HepG2 (cell line): Measurements from ENCODE around the gene RAD51C. TPM values are rescaled to one million over a fixed set of nuclear protein-coding genes. Genes with fewer than 3 reads are reported as not detected.

ENCODE experiments used
- BCL6 ChIP-seq: IDR thresholded peaks from 2 replicates; pipeline ENCODE4 v1.6.1; 2016; ENCODE audit warnings: missing genetic modification reagents, missing compliant biosample characterization
- CENPX ChIP-seq: sonication (generic); formaldehyde crosslinking; IDR thresholded peaks from 2 replicates; pipeline ENCODE4 v1.9.0; 2021; ENCODE audit warnings: mild to moderate bottlenecking, missing genetic modification reagents, moderate library complexity
- CSRNP2 ChIP-seq: sonication (generic); formaldehyde crosslinking; conservative IDR thresholded peaks from 2 replicates; pipeline ENCODE4 v1.8.0; 2022; ENCODE audit warnings: low read depth, missing genetic modification reagents
- DNMT1 ChIP-seq: sonication (generic); formaldehyde crosslinking; IDR thresholded peaks from 2 replicates; pipeline ENCODE4 v1.5.1; 2020; ENCODE audit warnings: mild to moderate bottlenecking, missing genetic modification reagents
- ELF4 ChIP-seq: sonication (generic); formaldehyde crosslinking; IDR thresholded peaks from 2 replicates; pipeline ENCODE4 v1.5.0; 2020; ENCODE audit warnings: missing genetic modification reagents, mild to moderate bottlenecking, moderate library complexity, borderline replicate concordance
- FOXK2 ChIP-seq: fragments of 450-650 bp; IDR thresholded peaks from 2 replicates; pipeline ENCODE4 v1.6.1; 2016
- GATAD1 ChIP-seq: IDR thresholded peaks from 2 replicates; pipeline ENCODE4 v1.6.1; 2016; ENCODE audit warnings: missing genetic modification reagents, missing compliant biosample characterization
- KDM5B ChIP-seq: sonication (generic); formaldehyde crosslinking; IDR thresholded peaks from 2 replicates; pipeline ENCODE4 v1.4.0; 2020; ENCODE audit warnings: missing genetic modification reagents, mild to moderate bottlenecking, borderline replicate concordance
- MAFF ChIP-seq: IDR thresholded peaks from 2 replicates; pipeline ENCODE4 v1.6.1; 2011; ENCODE audit warnings: low read depth, low read length, improper control_type of control experiment
- MYPOP ChIP-seq: sonication (generic); formaldehyde crosslinking; IDR thresholded peaks from 2 replicates; pipeline ENCODE4 v1.8.1; 2023; ENCODE audit warnings: mild to moderate bottlenecking, moderate library complexity, missing genetic modification reagents
- NFATC3 ChIP-seq: sonication (generic); formaldehyde crosslinking; IDR thresholded peaks from 2 replicates; pipeline ENCODE4 v1.5.1; 2020; ENCODE audit warnings: mild to moderate bottlenecking, missing genetic modification reagents
- NFE2L2 ChIP-seq: fragments of 150-350 bp; IDR thresholded peaks from 2 replicates; pipeline ENCODE4 v1.6.1; 2014; ENCODE audit warnings: low read length
- NR3C1 ChIP-seq: sonication (generic); formaldehyde crosslinking; IDR thresholded peaks from 2 replicates; pipeline ENCODE4 v1.4.0; 2020; ENCODE audit warnings: missing genetic modification reagents
- POLR2G ChIP-seq: fragments of 200-400 bp; formaldehyde crosslinking; IDR thresholded peaks from 2 replicates; pipeline ENCODE4 v1.6.1; 2018; ENCODE audit warnings: mild to moderate bottlenecking, low read depth, low read length, moderate library complexity
- SETDB1 ChIP-seq: sonication (generic); formaldehyde crosslinking; IDR thresholded peaks from 2 replicates; pipeline ENCODE4 v1.5.1; 2020; ENCODE audit warnings: missing genetic modification reagents, mild to moderate bottlenecking, borderline replicate concordance
- SNAPC5 ChIP-seq: sonication (generic); formaldehyde crosslinking; IDR thresholded peaks from 2 replicates; pipeline ENCODE4 v1.8.1; 2023; ENCODE audit warnings: mild to moderate bottlenecking, missing genetic modification reagents, borderline replicate concordance
- SOX6 ChIP-seq, 2 experiments: fragments of 450-650 bp in 1 of 2; sonication (generic) in 1 of 2; formaldehyde crosslinking in 1 of 2; IDR thresholded peaks; 2 replicates each; pipeline versions ENCODE4 v1.4.0 to v1.6.1; 2017 to 2020; ENCODE audit warnings: antibody characterized with exemption in 1 of 2, mild to moderate bottlenecking in 1 of 2, missing genetic modification reagents in 1 of 2
- SYNCRIP ChIP-seq: fragments of 200-400 bp; formaldehyde crosslinking; IDR thresholded peaks from 2 replicates; pipeline ENCODE4 v1.6.1; 2018; ENCODE audit warnings: mild to moderate bottlenecking, low read depth, low read length; ENCODE audit not compliant: insufficient read depth
- TIGD3 ChIP-seq: sonication (generic); formaldehyde crosslinking; IDR thresholded peaks from 2 replicates; pipeline ENCODE4 v1.5.1; 2020; ENCODE audit warnings: mild to moderate bottlenecking, missing genetic modification reagents, borderline replicate concordance
- ZBTB21 ChIP-seq: sonication (generic); formaldehyde crosslinking; IDR thresholded peaks from 2 replicates; pipeline ENCODE4 v1.4.0; 2020; ENCODE audit warnings: missing genetic modification reagents
- ZKSCAN1 ChIP-seq: fragments of 150-350 bp; IDR thresholded peaks from 2 replicates; pipeline ENCODE4 v1.6.1; 2014; ENCODE audit warnings: low read length
- ZNF333 ChIP-seq: sonication (generic); formaldehyde crosslinking; IDR thresholded peaks from 2 replicates; pipeline ENCODE4 v1.4.0; 2020; ENCODE audit warnings: mild to moderate bottlenecking, missing genetic modification reagents, borderline replicate concordance
- ZNF530 ChIP-seq: sonication (generic); formaldehyde crosslinking; IDR thresholded peaks from 2 replicates; pipeline ENCODE4 v1.5.0; 2020; ENCODE audit warnings: low read depth, mild to moderate bottlenecking, missing genetic modification reagents
- ZNF556 ChIP-seq: sonication (generic); formaldehyde crosslinking; IDR thresholded peaks from 2 replicates; pipeline ENCODE4 v1.4.0; 2020; ENCODE audit warnings: mild to moderate bottlenecking, missing genetic modification reagents, borderline replicate concordance
- ZNF598 ChIP-seq: sonication (generic); formaldehyde crosslinking; IDR thresholded peaks from 2 replicates; pipeline ENCODE4 v1.5.1; 2020; ENCODE audit warnings: mild to moderate bottlenecking, missing genetic modification reagents, borderline replicate concordance
- ZSCAN12 ChIP-seq: sonication (generic); formaldehyde crosslinking; IDR thresholded peaks from 2 replicates; pipeline ENCODE4 v1.9.0; 2021; ENCODE audit warnings: mild to moderate bottlenecking, missing genetic modification reagents
- polyA plus RNA-seq, 8 experiments: library from polyadenylated mRNA; depleted of rRNA in 3 of 8; stranded (reverse) in 7 of 8; unstranded in 1 of 8; fragments of >200 nt; fragmentation: Illumina TruSeq in 4 of 8; extraction: Trizol in 4 of 8; gene quantifications; 2 replicates each; pipeline versions ENCODE4 v1.2.1 to v1.2.3, GENCODE V29; 2011 to 2016; ENCODE audit warnings: low read depth in 4 of 8, missing spikeins in 1 of 8, mixed read lengths in 1 of 8; ENCODE audit not compliant: insufficient read depth in 1 of 8
- total RNA-seq, 5 experiments: library from RNA; depleted of rRNA; stranded (reverse); fragments of >200 nt; fragmentation: Illumina TruSeq; extraction: Trizol; gene quantifications; 2 replicates each; pipeline ENCODE4 v1.2.3, GENCODE V29; 2016; ENCODE audit warnings: low read depth in 1 of 5

Gene RAD51C
- total and polyA plus RNA-seq, 2 of the 13 experiments (the other 11 are each of a cell fraction or from before 2014, with no cell fraction given), result 38.5 to 106 TPM

GRCh38 chr17:58658804-58659713, 33.3 kb upstream of the RAD51C start (continued):
- no peak for TF ChIP-seq SYNCRIP
- TF ChIP-seq ZNF530 (CRISPR knock-in tag), result no peak
- TF ChIP-seq MAFF, result no peak; the same call in none of the 2 replicates
- 0 out of 2 replicates have a peak, but pooled peaks have one; percentile 51 for TF ChIP-seq TIGD3 (CRISPR knock-in tag)
- TF ChIP-seq ZBTB21 (CRISPR knock-in tag), result peak; percentile 77
- TF ChIP-seq ZNF598, result no peak; the same call in 1 of the 2 replicates
- TF ChIP-seq NFATC3 (CRISPR knock-in tag), result no peak
- TF ChIP-seq CENPX (CRISPR knock-in tag), result no peak
- TF ChIP-seq CSRNP2 (CRISPR knock-in tag), result peak; percentile 47; the same call in 1 of the 2 replicates
- TF ChIP-seq ZNF333 (CRISPR knock-in tag), result no peak; the same call in 1 of the 2 replicates
- TF ChIP-seq POLR2G, result peak; percentile 100
- TF ChIP-seq DNMT1 (CRISPR knock-in tag), result no peak
- peak; percentile 80 for TF ChIP-seq BCL6 (CRISPR knock-in tag)
- TF ChIP-seq SETDB1 (CRISPR knock-in tag), result no peak
- peak; percentile 79; the same call in 1 of the 2 replicates for TF ChIP-seq ELF4 (CRISPR knock-in tag)
- no peak; the same call in 1 of the 2 replicates for TF ChIP-seq NFE2L2
- peak; percentile 75; the same call in 1 of the 2 replicates for TF ChIP-seq MYPOP
- no peak for TF ChIP-seq NR3C1 (CRISPR knock-in tag)
- no peak for TF ChIP-seq KDM5B (CRISPR knock-in tag)
- TF ChIP-seq ZNF556 (CRISPR knock-in tag), result peak; percentile 22; the same call in 1 of the 2 replicates
- TF ChIP-seq ZSCAN12 (CRISPR knock-in tag), result no peak; the same call in none of the 2 replicates
- TF ChIP-seq FOXK2, result peak; percentile 75
- TF ChIP-seq SOX6 (IDR thresholded peaks at IDR 0.05), result no peak
- TF ChIP-seq SOX6 (CRISPR knock-in tag; IDR thresholded peaks at IDR 0.05), result peak; percentile 78
- TF ChIP-seq SNAPC5 (CRISPR knock-in tag), result peak; percentile 100
- no peak; the same call in none of the 2 replicates for TF ChIP-seq ZKSCAN1
- peak; percentile 63 for TF ChIP-seq GATAD1 (CRISPR knock-in tag)
